ENCODE measurements around the gene IL19. TPM values are rescaled to one million over a fixed set of nuclear protein-coding genes. Genes with fewer than 3 reads are reported as not detected.

Gene IL19
- total RNA-seq, 4 donors from 2014 or later, result not detected

GRCh38 chr1:206801467-206801866 is 30.9 kb downstream of the IL19 start:
- TF ChIP-seq POLR2A (IDR thresholded peaks at IDR 0.05), result no peak
- TF ChIP-seq CTCF (IDR thresholded peaks at IDR 0.05), result no peak
- H3K4me3 ChIP-seq (ENCODE audit: low read depth, poor library complexity, severe bottlenecking), result no peak overlapping the region
- WGBS, 2 donors, result 89 to 96% methylated on average over 1 of the region's 1 CpG
- intact Hi-C loops (cut with DNase I; ENCODE audit: low total_unique reads), result no loop called here
- DNase-seq (ENCODE audit: low spot score in 2 of 2), result no peak

- H3K4me3 ChIP-seq (ENCODE audit: low read depth, poor library complexity, severe bottlenecking), result no peak overlapping the region
- DNase-seq (ENCODE audit: low spot score in 2 of 2), result no peak
- TF ChIP-seq CTCF (IDR thresholded peaks at IDR 0.05), result no peak
- no peak for TF ChIP-seq POLR2A (IDR thresholded peaks at IDR 0.05)
- 84 to 85% methylated on average over 4 of the region's 4 CpGs for WGBS, 2 donors
- intact Hi-C loops (cut with DNase I; ENCODE audit: low total_unique reads), result no loop called here
Measured at GRCh38 chr1:206802401-206802800, 31.8 kb downstream of the IL19 start.

GRCh38 chr1:206803221-206803730 is 32.7 kb downstream of the IL19 start:
- DNase-seq (ENCODE audit: low spot score in 2 of 2), result no peak
- intact Hi-C loops (cut with DNase I; ENCODE audit: low total_unique reads), result no loop called here
- TF ChIP-seq CTCF (IDR thresholded peaks at IDR 0.05) (no peak), POLR2A (IDR thresholded peaks at IDR 0.05) (no peak)
- no peak overlapping the region for H3K4me3 ChIP-seq (ENCODE audit: low read depth, poor library complexity, severe bottlenecking)
- 81 to 88% methylated on average over 8 of the region's 8 CpGs for WGBS, 2 donors

GRCh38 chr1:206804156-206804737 is 33.7 kb downstream of the IL19 start:
- intact Hi-C loops (cut with DNase I; ENCODE audit: low total_unique reads), result no loop called here
- WGBS, 2 donors, result 71 to 78% methylated on average over 1 of the region's 1 CpG
- no peak overlapping the region for H3K4me3 ChIP-seq (ENCODE audit: low read depth, poor library complexity, severe bottlenecking)
- no peak for DNase-seq (ENCODE audit: low spot score in 2 of 2)
- TF ChIP-seq CTCF (IDR thresholded peaks at IDR 0.05) (no peak), POLR2A (IDR thresholded peaks at IDR 0.05) (no peak)

GRCh38 chr1:206805357-206805756 is 34.8 kb downstream of the IL19 start:
- intact Hi-C loops (cut with DNase I; ENCODE audit: low total_unique reads), result no loop called here
- no peak overlapping the region for H3K4me3 ChIP-seq (ENCODE audit: low read depth, poor library complexity, severe bottlenecking)
- no peak for DNase-seq (ENCODE audit: low spot score in 2 of 2)
- TF ChIP-seq POLR2A (IDR thresholded peaks at IDR 0.05), result no peak
- no peak for TF ChIP-seq CTCF (IDR thresholded peaks at IDR 0.05)
- 83 to 93% methylated on average over 1 of the region's 1 CpG for WGBS, 2 donors

GRCh38 chr1:206808615-206809014 is 38.0 kb downstream of the IL19 start:
- 77 to 82% methylated on average over 2 of the region's 2 CpGs for WGBS, 2 donors
- TF ChIP-seq CTCF (IDR thresholded peaks at IDR 0.05), result no peak
- intact Hi-C loops (cut with DNase I; ENCODE audit: low total_unique reads), result no loop called here
- H3K4me3 ChIP-seq (ENCODE audit: low read depth, poor library complexity, severe bottlenecking), result no peak overlapping the region
- DNase-seq (ENCODE audit: low spot score in 2 of 2), result no peak

Data from lower leg skin (tissue), 4 donors.